Transverse colon (tissue), 4 donors: Measurements from ENCODE around the gene HECTD4. TPM values are rescaled to one million over a fixed set of nuclear protein-coding genes. Genes with fewer than 3 reads are reported as not detected.
"Not testable (repeated sequence)": the region's sequence is repeated elsewhere in the genome, so short reads cannot be mapped to it uniquely, and the experiment has no call there.

Experiments used
- DNase-seq: peaks from one replicate; pipeline ENCODE4 v3.0.0-alpha.2; 2019
- H3K27ac ChIP-seq, 4 donors: fragments of 200-600 bp; sonication (generic); 2 replicates each; pipeline ENCODE4 v1.5.1; 2016 to 2018; ENCODE audit warnings: inconsistent platforms in 4 of 4
- H3K27me3 ChIP-seq: fragments of 200-600 bp; sonication (generic); 2 replicates; pipeline ENCODE4 v1.5.1; 2017; ENCODE audit warnings: inconsistent platforms
- H3K36me3 ChIP-seq, 4 donors: fragments of 200-600 bp; sonication (generic); 2 replicates each; pipeline ENCODE4 v1.5.1; 2017 to 2019; ENCODE audit warnings: inconsistent platforms in 4 of 4
- H3K4me1 ChIP-seq, 4 donors: fragments of 200-600 bp; sonication (generic); 2 replicates each; pipeline ENCODE4 v1.5.1; 2017 to 2020; ENCODE audit warnings: inconsistent platforms in 4 of 4
- H3K4me3 ChIP-seq, 4 donors: fragments of 200-600 bp; sonication (generic); 1 replicate in 1 of 4; 2 replicates in 3 of 4; pipeline versions ENCODE4 v1.5.1 to v1.6.1; 2017 to 2019; ENCODE audit warnings: inconsistent platforms in 4 of 4
- H3K9me3 ChIP-seq, 2 donors: fragments of 200-600 bp; sonication (generic); 2 replicates each; pipeline ENCODE4 v1.5.1; 2017 to 2019; ENCODE audit warnings: inconsistent platforms in 2 of 2
- EP300 ChIP-seq: sonication (generic); formaldehyde crosslinking; IDR thresholded peaks from one replicate; pipeline ENCODE4 v1.6.1; 2017; ENCODE audit warnings: antibody characterized with exemption, low read depth
- POLR2A ChIP-seq: fragments of 450-650 bp; IDR thresholded peaks from one replicate; pipeline ENCODE4 v1.6.1; 2016; ENCODE audit warnings: antibody characterized with exemption, mild to moderate bottlenecking, moderate library complexity
- POLR2AphosphoS5 ChIP-seq, 3 donors: sonication (generic); formaldehyde crosslinking; IDR thresholded peaks; one replicate each; pipeline ENCODE4 v1.6.1; 2016; ENCODE audit warnings: antibody characterized with exemption in 3 of 3
- WGBS, 2 donors: methylation state at CpG; one replicate each; pipeline ENCODE4 v1.1.5; 2018; ENCODE audit warnings: low coverage in 1 of 2; 5-methylcytosine and 5-hydroxymethylcytosine counted together
- in situ Hi-C, 4 donors: fragments of 200-750 bp; cut with MboI; loops; one replicate each; pipeline versions ENCODE4 v1.15.0 to v1.15.1; 2017; ENCODE audit warnings: low sequenced_read_pairs in 3 of 4, low pct_ligation_motif_present in 1 of 4, low pct_unique_long_range_greater_than_20kb in 1 of 4
- intact Hi-C: fragments of 100-400 bp; cut with DNase I; formaldehyde crosslinking; loops from one replicate; pipeline ENCODE4 v1.15.1; 2023; ENCODE audit warnings: low total_unique reads
- total RNA-seq, 4 donors: library from RNA; depleted of rRNA; stranded (reverse); fragments of >200 nt; gene quantifications; one replicate each; pipeline ENCODE4 v1.1.0, GENCODE V29; 2016
- TF ChIP-seq, protein P1 (sequence below), 5 experiments: fragments of 200-600 bp in 3 of 5; fragments of 450-650 bp in 2 of 5; sonication (generic) in 3 of 5; IDR thresholded peaks; 1 replicate in 2 of 5; 2 replicates in 3 of 5; pipeline ENCODE4 v1.5.1; 2016 to 2017; ENCODE audit warnings: antibody characterized with exemption in 5 of 5, inconsistent platforms in 3 of 5, mild to moderate bottlenecking in 2 of 5, moderate library complexity in 1 of 5

HECTD4 gene
- total RNA-seq, 4 donors from 2014 or later = 52.6 to 171 (median 121) TPM

DNA sequence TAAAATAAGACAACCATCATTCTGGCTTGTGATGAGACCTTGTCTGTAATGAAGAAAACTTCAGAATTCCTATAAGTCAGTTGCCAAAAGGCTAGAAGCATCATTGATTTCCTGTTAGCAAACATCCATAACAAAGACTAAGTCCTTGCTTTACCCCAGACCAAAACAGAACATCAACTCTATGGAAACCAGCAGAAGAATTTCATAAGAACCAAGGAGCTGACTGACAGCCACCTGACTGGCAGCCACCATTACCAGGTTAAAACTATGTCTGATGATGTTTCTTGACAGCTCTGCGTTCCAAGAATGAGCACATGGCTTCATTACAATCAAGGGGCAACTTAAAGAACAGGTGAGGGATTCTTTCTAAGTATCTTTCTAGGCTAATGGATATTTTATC is 29.3 kb downstream of the HECTD4 start:
- Histone ChIP-seq H3K9me3 (no peaks in the 10 kb centered on the region), H3K27ac (no peak overlapping the region), H3K27me3 (no peaks in the 10 kb centered on the region), H3K4me1 (peaks cover 4 to 32% (median 24%) of the 10 kb centered on the region in 4 donors), H3K36me3 (no peaks in the 10 kb centered on the region), H3K4me3 (no peak overlapping the region)
- TF ChIP-seq POLR2A (no peak), POLR2AphosphoS5 (IDR thresholded peaks at IDR 0.05) (no peak), EP300 (no peak)
- TF ChIP-seq, protein P1, sequence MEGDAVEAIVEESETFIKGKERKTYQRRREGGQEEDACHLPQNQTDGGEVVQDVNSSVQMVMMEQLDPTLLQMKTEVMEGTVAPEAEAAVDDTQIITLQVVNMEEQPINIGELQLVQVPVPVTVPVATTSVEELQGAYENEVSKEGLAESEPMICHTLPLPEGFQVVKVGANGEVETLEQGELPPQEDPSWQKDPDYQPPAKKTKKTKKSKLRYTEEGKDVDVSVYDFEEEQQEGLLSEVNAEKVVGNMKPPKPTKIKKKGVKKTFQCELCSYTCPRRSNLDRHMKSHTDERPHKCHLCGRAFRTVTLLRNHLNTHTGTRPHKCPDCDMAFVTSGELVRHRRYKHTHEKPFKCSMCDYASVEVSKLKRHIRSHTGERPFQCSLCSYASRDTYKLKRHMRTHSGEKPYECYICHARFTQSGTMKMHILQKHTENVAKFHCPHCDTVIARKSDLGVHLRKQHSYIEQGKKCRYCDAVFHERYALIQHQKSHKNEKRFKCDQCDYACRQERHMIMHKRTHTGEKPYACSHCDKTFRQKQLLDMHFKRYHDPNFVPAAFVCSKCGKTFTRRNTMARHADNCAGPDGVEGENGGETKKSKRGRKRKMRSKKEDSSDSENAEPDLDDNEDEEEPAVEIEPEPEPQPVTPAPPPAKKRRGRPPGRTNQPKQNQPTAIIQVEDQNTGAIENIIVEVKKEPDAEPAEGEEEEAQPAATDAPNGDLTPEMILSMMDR (IDR thresholded peaks at IDR 0.05) = no peak
- 97% methylated on average over 1 of the region's 1 CpG; no CpG with 5 or more reads in 1 of the 2 donors for WGBS, 2 donors
- in situ Hi-C loops = no loop called here
- intact Hi-C loops = no loop called here
- DNase-seq = no peak

DNA sequence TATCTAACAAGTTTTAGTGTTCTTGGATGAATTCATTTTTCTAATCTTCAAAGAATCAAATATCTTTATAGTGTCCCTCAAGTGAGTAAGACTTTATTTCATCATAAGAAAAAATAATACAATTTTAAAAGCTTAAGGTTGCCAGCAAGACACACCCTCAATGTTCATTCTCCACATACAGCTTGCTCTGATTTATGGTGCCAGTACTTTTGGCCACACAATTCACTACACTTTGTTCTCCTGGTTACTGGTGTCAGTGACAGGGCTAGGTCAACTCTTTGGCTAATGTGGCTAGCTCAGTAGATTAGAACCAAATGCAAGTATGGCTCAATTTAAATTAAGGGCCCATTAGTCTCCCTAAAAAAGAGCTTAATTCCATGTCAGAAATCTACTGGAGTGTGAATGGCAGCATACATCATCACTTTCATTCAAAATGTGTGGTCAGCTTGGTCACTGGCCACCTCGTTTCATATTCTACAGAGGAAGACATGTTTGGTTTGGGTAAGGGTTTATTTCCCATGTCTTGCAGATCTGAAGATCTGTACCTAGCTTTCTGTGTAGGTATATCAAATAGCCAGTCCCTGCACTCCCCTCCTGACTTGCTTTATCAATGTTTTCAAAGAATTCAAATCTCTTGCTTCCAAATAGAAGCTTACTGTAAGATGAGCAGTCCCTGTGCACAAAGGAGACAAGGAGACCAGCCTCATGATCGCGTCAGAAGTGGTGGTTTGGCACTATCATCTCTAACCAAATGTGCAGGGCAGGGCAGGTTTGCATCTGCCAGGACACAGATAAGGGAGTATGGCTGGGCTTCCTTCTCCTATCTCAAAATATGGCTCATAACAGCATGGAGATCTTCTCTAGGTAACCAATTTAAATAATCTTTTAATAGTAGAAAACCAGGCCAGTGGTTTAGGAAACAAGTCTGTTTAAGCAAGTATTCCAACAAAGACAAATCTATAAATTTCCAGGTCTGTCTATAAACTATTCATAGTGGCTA is 31.3 kb downstream of the HECTD4 start:
- 30 to 42% methylated on average over 3 of the region's 3 CpGs for WGBS, 2 donors
- Histone ChIP-seq H3K4me3 (no peak overlapping the region), H3K27me3 (no peaks in the 10 kb centered on the region), H3K27ac (no peak overlapping the region), H3K36me3 (no peaks in the 10 kb centered on the region), H3K9me3 (no peaks in the 10 kb centered on the region), H3K4me1 (peaks cover 4 to 36% (median 25%) of the 10 kb centered on the region in 4 donors)
- intact Hi-C loops = no loop called here
- no peak for DNase-seq
- TF ChIP-seq POLR2AphosphoS5 (IDR thresholded peaks at IDR 0.05) (no peak), EP300 (no peak), POLR2A (no peak)
- TF ChIP-seq, protein P1 (IDR thresholded peaks at IDR 0.05) = no peak
- in situ Hi-C loops = no loop called here

DNA sequence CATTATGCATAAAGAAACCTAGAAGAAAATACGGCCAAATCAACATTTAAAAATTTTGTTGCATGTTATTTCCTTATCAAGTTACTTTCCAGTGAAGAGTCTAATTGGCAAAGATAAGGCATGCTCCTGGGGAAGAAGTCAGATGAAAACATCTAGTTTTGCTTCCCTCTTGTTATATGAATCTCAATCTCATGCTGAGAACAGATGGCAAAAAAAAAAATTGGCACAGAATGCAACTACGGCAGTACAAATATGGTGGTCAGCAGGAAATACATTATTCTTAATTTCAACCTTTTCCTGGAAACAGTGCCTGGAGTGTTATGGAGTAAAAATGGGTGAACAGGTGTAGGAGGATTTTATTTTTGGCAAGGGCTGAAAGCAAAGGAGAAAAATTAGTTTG is 32.8 kb downstream of the HECTD4 start:
- intact Hi-C loops = no loop called here
- DNase-seq = no peak
- H3K27ac ChIP-seq = no peak overlapping the region
- H3K36me3 ChIP-seq = no peaks in the 10 kb centered on the region
- H3K9me3 ChIP-seq = no peaks in the 10 kb centered on the region
- no peaks in the 10 kb centered on the region for H3K27me3 ChIP-seq
- in situ Hi-C loops = no loop called here
- peaks cover 4 to 36% (median 25%) of the 10 kb centered on the region in 4 donors for H3K4me1 ChIP-seq
- no peak for TF ChIP-seq EP300
- no peak for TF ChIP-seq POLR2A
- TF ChIP-seq, protein P1 (IDR thresholded peaks at IDR 0.05) = no peak
- TF ChIP-seq POLR2AphosphoS5 (IDR thresholded peaks at IDR 0.05) = no peak
- 49 to 86% methylated on average over 2 of the region's 2 CpGs for WGBS, 2 donors
- H3K4me3 ChIP-seq = no peak overlapping the region

DNA sequence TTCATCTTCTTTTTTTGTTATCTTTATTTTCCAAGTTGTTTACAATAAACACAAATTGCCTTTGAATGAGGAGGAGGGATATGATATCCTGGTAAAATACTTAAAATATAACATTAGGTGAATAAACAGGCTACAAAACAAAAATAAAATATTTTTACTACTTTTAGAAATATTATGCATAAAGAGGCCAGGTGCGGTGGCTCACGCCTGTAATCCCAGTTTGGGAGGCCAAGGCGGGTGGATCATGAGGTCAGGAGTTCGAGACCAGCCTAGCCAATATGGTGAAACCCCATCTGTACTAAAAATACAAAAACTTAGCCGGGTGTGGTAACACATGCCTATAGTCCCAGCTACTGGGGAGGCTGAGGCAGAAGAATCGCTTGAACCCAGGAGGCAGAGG is 33.3 kb downstream of the HECTD4 start:
- H3K4me3 ChIP-seq, H3K36me3 ChIP-seq, DNase-seq, H3K27me3 ChIP-seq, intact Hi-C loops, H3K27ac ChIP-seq, H3K9me3 ChIP-seq, in situ Hi-C loops: not testable (repeated sequence)
- peaks cover 4 to 31% (median 23%) of the 10 kb centered on the region in 4 donors for H3K4me1 ChIP-seq
- 93 to 97% methylated on average over 3 to 5 of the region's 6 CpGs for WGBS, 2 donors
